Neural cell (in vitro differentiated cells): Measurements from ENCODE around the gene TPST1. TPM values are rescaled to one million over a fixed set of nuclear protein-coding genes. Genes with fewer than 3 reads are reported as not detected.

Experiments used
- H2AFZ ChIP-seq: fragments of 200-600, 300-800 bp; sonication (generic), shearing (Covaris generic); 2 replicates; pipeline ENCODE4 v1.6.0; 2014; ENCODE audit warnings: low read depth, mild to moderate bottlenecking, antibody characterized with exemption, low read length, moderate library complexity
- H3F3A ChIP-seq: fragments of 200-600 bp; shearing (Covaris generic); 2 replicates; pipeline ENCODE4 v1.6.1; 2016; ENCODE audit warnings: mild to moderate bottlenecking, moderate library complexity, mixed read lengths, antibody characterized with exemption, low read length; ENCODE audit not compliant: insufficient read depth, poor library complexity, severe bottlenecking
- H3K27ac ChIP-seq: fragments of 200-600, 300-800 bp; sonication (generic), shearing (Covaris generic); 2 replicates; pipeline ENCODE4 v1.5.1; 2014; ENCODE audit warnings: mild to moderate bottlenecking, low read length, moderate library complexity
- H3K27me3 ChIP-seq: fragments of 300-800, 200-600 bp; sonication (generic), shearing (Covaris generic); 2 replicates; pipeline ENCODE4 v1.6.0; 2014; ENCODE audit warnings: mild to moderate bottlenecking, low read depth, low read length, moderate library complexity; ENCODE audit not compliant: insufficient read depth
- H3K36me3 ChIP-seq: fragments of 300-800, 200-600 bp; sonication (generic), shearing (Covaris generic); 2 replicates; pipeline ENCODE4 v1.5.1; 2014; ENCODE audit warnings: mild to moderate bottlenecking, antibody characterized with exemption, low read length, moderate library complexity; ENCODE audit not compliant: insufficient read depth
- H3K4me2 ChIP-seq: fragments of 300-800, 200-600 bp; sonication (generic), shearing (Covaris generic); 2 replicates; pipeline ENCODE4 v1.6.0; 2014; ENCODE audit warnings: mild to moderate bottlenecking, low read length
- H3K4me3 ChIP-seq: fragments of 300-800, 200-600 bp; sonication (generic), shearing (Covaris generic); 2 replicates; pipeline ENCODE4 v1.5.1; 2014; ENCODE audit warnings: mild to moderate bottlenecking, low read length, moderate library complexity
- H3K79me2 ChIP-seq: fragments of 200-600 bp; shearing (Covaris generic); replicated peaks from 2 replicates; pipeline ENCODE4 v1.6.0; 2014; ENCODE audit warnings: mild to moderate bottlenecking, low read length, moderate library complexity; ENCODE audit not compliant: insufficient read depth
- H3K9ac ChIP-seq: fragments of 300-800, 200-600 bp; sonication (generic), shearing (Covaris generic); 2 replicates; pipeline ENCODE4 v1.6.1; 2016; ENCODE audit warnings: mild to moderate bottlenecking, low read length, mixed read lengths
- H3K9me2 ChIP-seq: fragments of 200-600 bp; shearing (Covaris generic); 2 replicates; pipeline ENCODE4 v1.6.1; 2016; ENCODE audit warnings: mild to moderate bottlenecking, low read length, mixed read lengths; ENCODE audit not compliant: insufficient read depth
- H3K9me3 ChIP-seq: fragments of 200-600, 300-800 bp; sonication (generic), shearing (Covaris generic); 2 replicates; pipeline ENCODE4 v1.6.1; 2016; ENCODE audit warnings: mild to moderate bottlenecking, mixed run types, low read length, moderate library complexity, mixed read lengths
- H4K20me1 ChIP-seq: fragments of 200-600 bp; shearing (Covaris generic); 2 replicates; pipeline ENCODE4 v1.6.1; 2016; ENCODE audit warnings: mild to moderate bottlenecking, mixed run types; ENCODE audit not compliant: insufficient read depth
- EP300 ChIP-seq: fragments of 450-650 bp; conservative IDR thresholded peaks from 2 replicates; pipeline ENCODE4 v1.6.1; 2014; ENCODE audit warnings: antibody characterized with exemption, mild to moderate bottlenecking, moderate library complexity; ENCODE audit not compliant: poor library complexity, severe bottlenecking
- EZH2 ChIP-seq: fragments of 200-600, 300-800 bp; shearing (Covaris generic), sonication (generic); IDR thresholded peaks from 2 replicates; pipeline ENCODE4 v1.6.1; 2014; ENCODE audit warnings: antibody characterized with exemption, low read length, borderline replicate concordance, mild to moderate bottlenecking; ENCODE audit not compliant: insufficient read depth, poor library complexity, severe bottlenecking
- MXI1 ChIP-seq: fragments of 450-650 bp; conservative IDR thresholded peaks from 2 replicates; pipeline ENCODE4 v1.6.1; 2014; ENCODE audit warnings: antibody characterized with exemption, mild to moderate bottlenecking; ENCODE audit not compliant: poor library complexity, severe bottlenecking
- POLR2AphosphoS5 ChIP-seq: IDR thresholded peaks from 2 replicates; pipeline ENCODE4 v1.6.1; 2012
- RAD21 ChIP-seq: fragments of 450-650 bp; conservative IDR thresholded peaks from 2 replicates; pipeline ENCODE4 v1.6.1; 2014; ENCODE audit warnings: antibody characterized with exemption, mild to moderate bottlenecking, moderate library complexity
- REST ChIP-seq: IDR thresholded peaks from 2 replicates; pipeline ENCODE4 v1.6.1; 2012; ENCODE audit warnings: borderline replicate concordance
- SMC3 ChIP-seq: fragments of 450-650 bp; conservative IDR thresholded peaks from 2 replicates; pipeline ENCODE4 v1.6.1; 2014; ENCODE audit warnings: antibody characterized with exemption, mild to moderate bottlenecking, moderate library complexity; ENCODE audit not compliant: poor library complexity
- TAF1 ChIP-seq: IDR thresholded peaks from 2 replicates; pipeline ENCODE4 v1.6.1; 2012; ENCODE audit warnings: low read depth
- polyA plus RNA-seq: library from polyadenylated mRNA; depleted of rRNA; stranded (reverse); fragments of >200 nt; gene quantifications from 2 replicates; pipeline ENCODE4 v1.2.3, GENCODE V29; 2014
- TF ChIP-seq, protein P1 (sequence below): fragments of 450-650 bp; IDR thresholded peaks from 2 replicates; pipeline ENCODE4 v1.5.1; 2014; ENCODE audit warnings: antibody characterized with exemption, mild to moderate bottlenecking, moderate library complexity; ENCODE audit not compliant: poor library complexity, severe bottlenecking

Gene TPST1
- polyA plus RNA-seq, 1 donor from 2014 or later = 58.5 TPM

DNA sequence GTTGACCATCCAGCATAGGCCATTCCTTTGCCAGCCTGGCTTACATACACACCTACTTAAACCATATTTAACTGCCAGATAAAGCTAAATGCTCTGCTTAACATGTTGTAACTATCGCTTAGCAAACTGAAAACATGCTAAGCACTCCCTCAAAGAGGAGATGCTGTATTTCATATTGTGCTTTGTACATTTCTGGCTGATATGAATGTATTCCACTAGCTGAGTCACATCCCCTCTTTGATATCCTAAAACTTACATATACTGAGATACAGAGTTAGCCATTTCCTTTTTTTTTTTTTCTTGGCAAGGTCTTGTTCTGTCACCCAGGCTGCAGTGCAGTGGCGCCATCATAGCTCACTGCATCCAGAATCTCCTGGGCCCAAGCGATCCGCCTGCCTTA, 99.4 kb downstream of the TPST1 start:
- no peaks in the 10 kb centered on the region for H3K36me3 ChIP-seq
- H3K9me3 ChIP-seq = no peaks in the 10 kb centered on the region
- H3K9me2 ChIP-seq = no peaks in the 10 kb centered on the region
- TF ChIP-seq TAF1 (no peak), SMC3 (no peak), EP300 (no peak)
- no peaks in the 10 kb centered on the region for H4K20me1 ChIP-seq
- no peak overlapping the region for H3K4me3 ChIP-seq
- no peak overlapping the region for H3K9ac ChIP-seq
- no peak overlapping the region for H2AFZ ChIP-seq
- no peaks in the 10 kb centered on the region for H3K79me2 ChIP-seq
- H3K27me3 ChIP-seq = no peaks in the 10 kb centered on the region
- no peak overlapping the region for H3K4me2 ChIP-seq
- no peak overlapping the region for H3K27ac ChIP-seq
- no peaks in the 10 kb centered on the region for H3F3A ChIP-seq

DNA sequence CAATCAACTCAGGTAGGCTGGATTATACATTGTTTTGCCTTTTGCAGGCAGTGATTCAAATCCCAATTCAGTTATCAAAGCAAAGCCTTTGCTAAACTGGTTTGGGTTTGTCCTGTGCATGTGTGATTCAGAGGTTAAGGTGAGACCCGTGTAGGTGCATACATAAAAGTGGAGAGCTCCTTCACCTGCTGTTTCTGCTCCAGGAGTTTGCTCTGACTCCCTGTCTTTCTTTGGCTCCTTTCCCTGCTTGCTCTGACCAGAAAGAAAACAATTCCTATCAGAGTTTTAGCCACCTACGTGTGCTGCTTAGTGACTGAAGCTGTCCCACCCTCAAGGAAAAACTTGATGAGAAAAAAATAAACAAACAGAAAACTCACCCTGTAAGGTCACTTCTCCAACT, 101.1 kb downstream of the TPST1 start:
- no peaks in the 10 kb centered on the region for H4K20me1 ChIP-seq
- H3K4me2 ChIP-seq = no peak overlapping the region
- TF ChIP-seq SMC3 (no peak), TAF1 (no peak), MXI1 (no peak), EP300 (no peak), EZH2 (no peak), POLR2AphosphoS5 (no peak), REST (no peak), RAD21 (no peak)
- TF ChIP-seq, protein P1, sequence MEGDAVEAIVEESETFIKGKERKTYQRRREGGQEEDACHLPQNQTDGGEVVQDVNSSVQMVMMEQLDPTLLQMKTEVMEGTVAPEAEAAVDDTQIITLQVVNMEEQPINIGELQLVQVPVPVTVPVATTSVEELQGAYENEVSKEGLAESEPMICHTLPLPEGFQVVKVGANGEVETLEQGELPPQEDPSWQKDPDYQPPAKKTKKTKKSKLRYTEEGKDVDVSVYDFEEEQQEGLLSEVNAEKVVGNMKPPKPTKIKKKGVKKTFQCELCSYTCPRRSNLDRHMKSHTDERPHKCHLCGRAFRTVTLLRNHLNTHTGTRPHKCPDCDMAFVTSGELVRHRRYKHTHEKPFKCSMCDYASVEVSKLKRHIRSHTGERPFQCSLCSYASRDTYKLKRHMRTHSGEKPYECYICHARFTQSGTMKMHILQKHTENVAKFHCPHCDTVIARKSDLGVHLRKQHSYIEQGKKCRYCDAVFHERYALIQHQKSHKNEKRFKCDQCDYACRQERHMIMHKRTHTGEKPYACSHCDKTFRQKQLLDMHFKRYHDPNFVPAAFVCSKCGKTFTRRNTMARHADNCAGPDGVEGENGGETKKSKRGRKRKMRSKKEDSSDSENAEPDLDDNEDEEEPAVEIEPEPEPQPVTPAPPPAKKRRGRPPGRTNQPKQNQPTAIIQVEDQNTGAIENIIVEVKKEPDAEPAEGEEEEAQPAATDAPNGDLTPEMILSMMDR = no peak

More for the DNA sequence above, 101.1 kb downstream of the TPST1 start:
- H2AFZ ChIP-seq = no peak overlapping the region
- no peaks in the 10 kb centered on the region for H3F3A ChIP-seq
- no peaks in the 10 kb centered on the region for H3K79me2 ChIP-seq
- H3K9me2 ChIP-seq = no peaks in the 10 kb centered on the region
- H3K9ac ChIP-seq = no peak overlapping the region
- no peaks in the 10 kb centered on the region for H3K9me3 ChIP-seq
- no peaks in the 10 kb centered on the region for H3K27me3 ChIP-seq
- no peak overlapping the region for H3K4me3 ChIP-seq
- H3K27ac ChIP-seq = no peak overlapping the region
- H3K36me3 ChIP-seq = no peaks in the 10 kb centered on the region
